ENCODE results near the gene DDI1. TPM values are rescaled to one million over a fixed set of nuclear protein-coding genes. Genes with fewer than 3 reads are reported as not detected.

Gene DDI1
- total and polyA plus RNA-seq, 9 of the 15 experiments (the other 6 are each of a cell fraction or from before 2014, with no cell fraction given) = not detected

DNA sequence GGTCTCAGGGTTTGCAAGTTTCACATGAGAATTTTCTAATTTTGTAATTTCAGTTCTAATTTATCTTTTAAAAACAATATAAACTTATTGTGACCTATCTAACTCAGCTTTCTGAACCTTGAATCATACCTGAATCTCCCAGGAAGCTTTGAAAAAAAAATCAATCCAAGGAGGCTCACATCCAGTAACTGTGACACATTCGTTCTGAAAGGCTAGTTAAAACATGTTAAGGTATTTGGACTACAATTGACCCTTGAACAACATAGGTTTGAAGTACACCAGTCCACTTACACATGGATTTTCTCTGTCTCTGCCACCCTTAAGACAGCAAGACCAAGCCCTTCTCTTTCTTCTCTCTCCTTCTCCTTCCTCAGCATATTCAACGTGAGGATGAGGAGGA, 40.0 kb downstream of the DDI1 start:
- H3K9me1 ChIP-seq (ENCODE audit: control insufficient read depth, insufficient read depth, low read length) = no peaks in the 10 kb centered on the region
- in situ Hi-C loops (cut with MboI) = no loop called here
- H3K36me3 ChIP-seq (ENCODE audit: control insufficient read depth, insufficient read depth, low read length) = no peaks in the 10 kb centered on the region
- H3K9ac ChIP-seq (ENCODE audit: insufficient read depth in 1 of 2, low read depth in 2 of 2, low read length in 2 of 2) = no peak overlapping the region
- ChIA-PET POLR2A (no interaction called here), CTCF (ENCODE audit: low intra/inter-chr PET ratio) (no interaction called here)
- H3K4me1 ChIP-seq (replicated peaks in 1 of 2; ENCODE audit: control insufficient read depth in 2 of 2, insufficient read depth in 2 of 2, low read length in 2 of 2) = no peaks in the 10 kb centered on the region
- no TSS peak for BruUV-seq (replicated peaks)
- no peak overlapping the region for H3K4me3 ChIP-seq
- intact Hi-C loops (cut with micrococcal nuclease) = no loop called here
- H3K79me2 ChIP-seq (ENCODE audit: control insufficient read depth, insufficient read depth, low read length) = no peaks in the 10 kb centered on the region
- H2AFZ ChIP-seq (ENCODE audit: low read depth, low read length) = no peak overlapping the region
- ATAC-seq (no peak), FAIRE-seq (no peak), DNase-seq (ENCODE audit: extremely low read depth in 1 of 4, low spot score in 3 of 4) (no peak)
- no peaks in the 10 kb centered on the region for H3K27me3 ChIP-seq (ENCODE audit: control insufficient read depth in 2 of 2, insufficient read depth in 2 of 2, low read length in 2 of 2)
- 0% methylated on average over 2 of the region's 2 CpGs for WGBS (ENCODE audit: insufficient coverage, low coverage, missing lambda C conversion rate)
- no peak overlapping the region for H3K4me2 ChIP-seq (ENCODE audit: insufficient read depth, low read length)
- no peaks in the 10 kb centered on the region for H4K20me1 ChIP-seq (replicated peaks; ENCODE audit: control insufficient read depth, insufficient read depth, low read length)
- no peak for TF ChIP-seq MITF (IDR thresholded peaks at IDR 0.05)
- TF ChIP-seq CREB3 (tag; conservative IDR thresholded peaks at IDR 0.05; ENCODE audit: low read depth) = no peak
- no peak for TF ChIP-seq TAF9B (IDR thresholded peaks at IDR 0.05; ENCODE audit: partially characterized antibody)
- no peak for TF ChIP-seq ETV5 (CRISPR knock-in tag; IDR thresholded peaks at IDR 0.05; ENCODE audit: low read depth)
- no peaks in the 10 kb centered on the region for H3K9me3 ChIP-seq (replicated peaks; ENCODE audit: control insufficient read depth, insufficient read depth, low read depth, low read length)
- no peak overlapping the region for H3K27ac ChIP-seq (ENCODE audit: extremely low read depth, low read depth, low read length)
